ENCODE data around the gene MTERF4.
"Not testable (repeated sequence)": the region's sequence is repeated elsewhere in the genome, so short reads cannot be mapped to it uniquely, and the experiment has no call there.

The MTERF4 gene

GRCh38 chr2:241095594-241096290, 6.3 kb downstream of the MTERF4 start:
- Histone ChIP-seq H3F3A (ENCODE audit: insufficient read depth, low read length) (no peaks in the 10 kb centered on the region), H4K20me1 (ENCODE audit: insufficient read depth, low read length) (no peaks in the 10 kb centered on the region), H3K9ac (ENCODE audit: low read length) (no peak overlapping the region), H3K36me3 (replicated peaks; ENCODE audit: insufficient read depth, low read length) (0 out of 2 replicates have a peak, but pooled peaks cover 6% of the 10 kb centered on the region), H3K27me3 (replicated peaks; ENCODE audit: insufficient read depth, low read length) (no peaks in the 10 kb centered on the region), H3K9me3 (replicated peaks; ENCODE audit: insufficient read depth, low read length) (no peaks in the 10 kb centered on the region), H3K4me2 (ENCODE audit: low read depth, low read length) (no peak overlapping the region), H3K4me3 (ENCODE audit: low read length) (no peak overlapping the region), H3K4me1 (ENCODE audit: low read length) (0 out of 2 replicates have a peak, but pooled peaks cover 12% of the 10 kb centered on the region), H3K27ac (ENCODE audit: low read length) (no peak overlapping the region), H3K9me2 (replicated peaks; ENCODE audit: insufficient read depth, low read length) (no peaks in the 10 kb centered on the region), H3K79me2 (ENCODE audit: low read length) (peaks cover 29% of the 10 kb centered on the region), H2AFZ (ENCODE audit: low read length) (no peak overlapping the region)
- no peak for DNase-seq
- TF ChIP-seq EZH2phosphoT487 (IDR thresholded peaks at IDR 0.05; ENCODE audit: low read length) (no peak), EZH2 (optimal IDR thresholded peaks at IDR 0.05; ENCODE audit: low read depth, low read length) (no peak)

GRCh38 chr2:241094924-241095420, 7.1 kb downstream of the MTERF4 start:
- Histone ChIP-seq H3K9ac (ENCODE audit: low read length) (no peak overlapping the region), H3K79me2 (ENCODE audit: low read length) (peaks cover 22% of the 10 kb centered on the region), H3K9me3 (replicated peaks; ENCODE audit: insufficient read depth, low read length) (no peaks in the 10 kb centered on the region), H3K27ac (ENCODE audit: low read length) (no peak overlapping the region), H3K27me3 (replicated peaks; ENCODE audit: insufficient read depth, low read length) (no peaks in the 10 kb centered on the region), H3K4me3 (ENCODE audit: low read length) (no peak overlapping the region), H3K4me1 (ENCODE audit: low read length) (0 out of 2 replicates have a peak, but pooled peaks cover 9% of the 10 kb centered on the region), H4K20me1 (ENCODE audit: insufficient read depth, low read length) (no peaks in the 10 kb centered on the region), H3K4me2 (ENCODE audit: low read depth, low read length) (no peak overlapping the region), H3F3A (ENCODE audit: insufficient read depth, low read length) (no peaks in the 10 kb centered on the region), H3K36me3 (replicated peaks; ENCODE audit: insufficient read depth, low read length) (0 out of 2 replicates have a peak, but pooled peaks cover 6% of the 10 kb centered on the region), H3K9me2 (replicated peaks; ENCODE audit: insufficient read depth, low read length) (no peaks in the 10 kb centered on the region), H2AFZ (ENCODE audit: low read length) (no peak overlapping the region)
- no peak for DNase-seq
- TF ChIP-seq CTCF (IDR thresholded peaks at IDR 0.05; ENCODE audit: low read length) (no peak), EZH2 (optimal IDR thresholded peaks at IDR 0.05; ENCODE audit: low read depth, low read length) (no peak), EZH2phosphoT487 (IDR thresholded peaks at IDR 0.05; ENCODE audit: low read length) (no peak)

GRCh38 chr2:241094172-241094571, 7.9 kb downstream of the MTERF4 start:
- H3K4me1 ChIP-seq (ENCODE audit: low read length): 0 out of 2 replicates have a peak, but pooled peaks cover 3% of the 10 kb centered on the region
- no peak overlapping the region for H3K9ac ChIP-seq (ENCODE audit: low read length)
- H3K9me3 ChIP-seq (replicated peaks; ENCODE audit: insufficient read depth, low read length): no peaks in the 10 kb centered on the region
- no peaks in the 10 kb centered on the region for H3K27me3 ChIP-seq (replicated peaks; ENCODE audit: insufficient read depth, low read length)
- no peaks in the 10 kb centered on the region for H3F3A ChIP-seq (ENCODE audit: insufficient read depth, low read length)
- TF ChIP-seq EZH2phosphoT487 (IDR thresholded peaks at IDR 0.05; ENCODE audit: low read length): no peak
- TF ChIP-seq CTCF (IDR thresholded peaks at IDR 0.05; ENCODE audit: low read length): no peak
- TF ChIP-seq EZH2 (optimal IDR thresholded peaks at IDR 0.05; ENCODE audit: low read depth, low read length): no peak
- DNase-seq: no peak
- H3K4me2 ChIP-seq (ENCODE audit: low read depth, low read length): no peak overlapping the region
- H3K9me2 ChIP-seq (replicated peaks; ENCODE audit: insufficient read depth, low read length): no peaks in the 10 kb centered on the region
- H4K20me1 ChIP-seq (ENCODE audit: insufficient read depth, low read length): no peaks in the 10 kb centered on the region
- H3K79me2 ChIP-seq (ENCODE audit: low read length): peaks cover 14% of the 10 kb centered on the region
- H3K36me3 ChIP-seq (replicated peaks; ENCODE audit: insufficient read depth, low read length): 0 out of 2 replicates have a peak, but pooled peaks cover 6% of the 10 kb centered on the region
- H3K27ac ChIP-seq (ENCODE audit: low read length): no peak overlapping the region
- no peak overlapping the region for H2AFZ ChIP-seq (ENCODE audit: low read length)
- H3K4me3 ChIP-seq (ENCODE audit: low read length): no peak overlapping the region

- H3K9ac ChIP-seq (ENCODE audit: low read length); H3K4me2 ChIP-seq (ENCODE audit: low read depth, low read length); H3K27me3 ChIP-seq (replicated peaks; ENCODE audit: insufficient read depth, low read length); H3K79me2 ChIP-seq (ENCODE audit: low read length); H3K9me2 ChIP-seq (replicated peaks; ENCODE audit: insufficient read depth, low read length); H4K20me1 ChIP-seq (ENCODE audit: insufficient read depth, low read length); H3K36me3 ChIP-seq (replicated peaks; ENCODE audit: insufficient read depth, low read length); H2AFZ ChIP-seq (ENCODE audit: low read length); H3K4me1 ChIP-seq (ENCODE audit: low read length); H3K4me3 ChIP-seq (ENCODE audit: low read length); H3K27ac ChIP-seq (ENCODE audit: low read length); H3K9me3 ChIP-seq (replicated peaks; ENCODE audit: insufficient read depth, low read length); H3F3A ChIP-seq (ENCODE audit: insufficient read depth, low read length); DNase-seq: not testable (repeated sequence)
These were observed 8.8 kb downstream of the MTERF4 start for GRCh38 chr2:241093133-241093781.

Measured in MM.1S (cell line).